H1 (cell line): ENCODE measurements around the gene SUSD1. TPM values are rescaled to one million over a fixed set of nuclear protein-coding genes. Genes with fewer than 3 reads are reported as not detected.

Source experiments
- CTCF ChIA-PET: fragments of 300-600 bp; sonication (Branson Sonifier 250); formaldehyde crosslinking; loops from one replicate; lab custom pipeline; 2021; ENCODE audit not compliant: partially characterized antibody; lab: Charles Lee
- POLR2A ChIA-PET: fragments of 300-600 bp; sonication (Branson Sonifier 250); formaldehyde crosslinking; loops from one replicate; lab custom pipeline; 2021; ENCODE audit warnings: inconsistent platforms; ENCODE audit not compliant: partially characterized antibody; lab: Charles Lee
- DNase-seq, 2 experiments: peaks; one replicate each; pipeline versions ENCODE4 v3.0.0 to v3.0.0-alpha.2; 2010 to 2022; ENCODE audit warnings: low spot score in 2 of 2, low read depth in 1 of 2, mixed read lengths in 1 of 2
- FAIRE-seq: peaks from 2 replicates; lab custom pipeline; 2011; peaks lifted over from hg19 to GRCh38; lab: Jason Lieb, UNC
- H2AFZ ChIP-seq: 2 replicates; pipeline ENCODE4 v1.8.1; 2012; ENCODE audit warnings: low read length, inconsistent platforms
- H2AK5ac ChIP-seq: 2 replicates; pipeline ENCODE4 v1.6.1; 2013; ENCODE audit warnings: low read depth, low read length
- H2BK120ac ChIP-seq: replicated peaks from 2 replicates; pipeline ENCODE3; 2013; ENCODE audit warnings: low read depth, low read length, inconsistent platforms
- H2BK12ac ChIP-seq: 2 replicates; pipeline ENCODE4 v1.6.1; 2013; ENCODE audit warnings: low read depth, low read length
- H2BK15ac ChIP-seq: 2 replicates; pipeline ENCODE4 v1.6.1; 2013; ENCODE audit warnings: low read length
- H2BK20ac ChIP-seq: 2 replicates; pipeline ENCODE4 v1.6.1; 2013; ENCODE audit warnings: low read length
- H2BK5ac ChIP-seq: 2 replicates; pipeline ENCODE4 v1.6.1; 2013; ENCODE audit warnings: low read depth, low read length
- H3K14ac ChIP-seq: 2 replicates; pipeline ENCODE4 v1.6.1; 2013; ENCODE audit warnings: inconsistent platforms; ENCODE audit not compliant: insufficient read length
- H3K18ac ChIP-seq: 2 replicates; pipeline ENCODE4 v1.6.1; 2013; ENCODE audit warnings: low read length; ENCODE audit errors: extremely low read depth
- H3K23ac ChIP-seq: 2 replicates; pipeline ENCODE4 v1.6.1; 2013; ENCODE audit warnings: inconsistent platforms; ENCODE audit not compliant: insufficient read length
- H3K23me2 ChIP-seq: 2 replicates; pipeline ENCODE4 v1.6.1; 2013; ENCODE audit warnings: low read depth, low read length
- H3K27ac ChIP-seq: 2 replicates; pipeline ENCODE4 v1.6.1; 2011; ENCODE audit warnings: low read depth, low read length, inconsistent platforms
- H3K27me3 ChIP-seq, 4 experiments: replicated peaks in 1 of 4; 1 replicate in 1 of 4; 2 replicates in 3 of 4; pipeline versions ENCODE4 v1.6.1 to v1.8.1; 2011 to 2013; ENCODE audit warnings: low read length in 3 of 4, mild to moderate bottlenecking in 3 of 4, inconsistent platforms in 2 of 4, mixed read lengths in 2 of 4, moderate library complexity in 1 of 4; ENCODE audit not compliant: control insufficient read depth in 3 of 4, insufficient read depth in 3 of 4; ENCODE audit errors: extremely low read depth in 1 of 4
- H3K36me3 ChIP-seq, 4 experiments: 2 replicates each; pipeline versions ENCODE4 v1.6.1 to v1.8.1; 2011 to 2013; ENCODE audit warnings: mild to moderate bottlenecking in 4 of 4, low read length in 3 of 4, moderate library complexity in 2 of 4, control low read depth in 1 of 4, inconsistent platforms in 1 of 4; ENCODE audit not compliant: insufficient read depth in 4 of 4, control insufficient read depth in 2 of 4
- H3K4ac ChIP-seq: replicated peaks from 2 replicates; pipeline ENCODE3; 2013; ENCODE audit warnings: low read length, low read depth, mixed read lengths, inconsistent platforms; ENCODE audit not compliant: insufficient read length
- H3K4me1 ChIP-seq, 4 experiments: replicated peaks in 1 of 4; 1 replicate in 1 of 4; 2 replicates in 3 of 4; pipeline versions ENCODE4 v1.6.1 to v1.8.1; 2011 to 2013; ENCODE audit warnings: low read length in 3 of 4, inconsistent platforms in 2 of 4, mixed read lengths in 1 of 4; ENCODE audit not compliant: insufficient read depth in 4 of 4, control insufficient read depth in 3 of 4
- H3K4me2 ChIP-seq, 2 experiments: 2 replicates each; pipeline versions ENCODE4 v1.6.1 to v1.8.1; 2011 to 2013; ENCODE audit warnings: low read depth in 2 of 2, low read length in 2 of 2, control low read depth in 1 of 2, inconsistent platforms in 1 of 2, mild to moderate bottlenecking in 1 of 2; ENCODE audit not compliant: insufficient read depth in 1 of 2
- H3K4me3 ChIP-seq, 4 experiments: fragments of 200-600, 300-600 bp in 1 of 4; sonication (generic), shearing (Covaris generic), sonication (Bioruptor Twin) in 1 of 4; 2 replicates each; pipeline versions ENCODE4 v1.5.1 to v1.8.1; 2011 to 2016; ENCODE audit warnings: low read length in 4 of 4, low read depth in 3 of 4, control low read depth in 2 of 4, inconsistent platforms in 2 of 4, mild to moderate bottlenecking in 2 of 4, mixed read lengths in 1 of 4, moderate library complexity in 1 of 4; ENCODE audit not compliant: insufficient read depth in 2 of 4; ENCODE audit errors: extremely low read depth in 1 of 4
- H3K56ac ChIP-seq: replicated peaks from 2 replicates; pipeline ENCODE3; 2013; ENCODE audit warnings: low read depth, mild to moderate bottlenecking, mixed read lengths, low read length, inconsistent platforms; ENCODE audit not compliant: insufficient read length
- H3K79me1 ChIP-seq: 2 replicates; pipeline ENCODE4 v1.6.1; 2013; ENCODE audit warnings: low read depth, low read length, control low read depth
- H3K79me2 ChIP-seq, 2 experiments: 2 replicates each; pipeline versions ENCODE4 v1.6.1 to v1.8.1; 2012 to 2013; ENCODE audit warnings: low read length in 2 of 2, mild to moderate bottlenecking in 2 of 2, inconsistent platforms in 1 of 2; ENCODE audit not compliant: insufficient read depth in 2 of 2, control insufficient read depth in 1 of 2
- H3K9ac ChIP-seq, 4 experiments: replicated peaks in 1 of 4; 1 replicate in 1 of 4; 2 replicates in 3 of 4; pipeline versions ENCODE4 v1.6.1 to v1.8.1; 2011 to 2013; ENCODE audit warnings: low read depth in 3 of 4, low read length in 3 of 4, control low read depth in 2 of 4, mild to moderate bottlenecking in 2 of 4, moderate library complexity in 2 of 4, inconsistent platforms in 1 of 4; ENCODE audit errors: extremely low read depth in 1 of 4
- H3K9me3 ChIP-seq, 2 experiments: 2 replicates each; pipeline versions ENCODE4 v1.6.1 to v1.8.1; 2012 to 2013; ENCODE audit warnings: mild to moderate bottlenecking in 2 of 2, moderate library complexity in 2 of 2, control low read depth in 1 of 2, inconsistent platforms in 1 of 2, low read depth in 1 of 2, low read length in 1 of 2, mixed read lengths in 1 of 2; ENCODE audit not compliant: insufficient read depth in 2 of 2
- H4K20me1 ChIP-seq, 2 experiments: replicated peaks in 1 of 2; 2 replicates each; pipeline versions ENCODE3 to v1.8.1; 2011 to 2013; ENCODE audit warnings: inconsistent platforms in 2 of 2, low read length in 2 of 2, mild to moderate bottlenecking in 1 of 2; ENCODE audit not compliant: insufficient read depth in 2 of 2, control insufficient read depth in 1 of 2
- H4K5ac ChIP-seq: 2 replicates; pipeline ENCODE4 v1.6.1; 2013; ENCODE audit warnings: low read length, low read depth, mixed read lengths, inconsistent platforms; ENCODE audit not compliant: insufficient read length
- H4K8ac ChIP-seq: 2 replicates; pipeline ENCODE4 v1.8.0; 2013; ENCODE audit warnings: mild to moderate bottlenecking, moderate library complexity, low read length, inconsistent platforms; ENCODE audit not compliant: insufficient read depth; ENCODE audit errors: extremely low read depth
- H4K91ac ChIP-seq: replicated peaks from 2 replicates; pipeline ENCODE3; 2013; ENCODE audit warnings: low read length, mixed read lengths, inconsistent platforms; ENCODE audit not compliant: insufficient read length
- CTCF ChIP-seq, 3 experiments: IDR thresholded peaks; 1 replicate in 2 of 3; 2 replicates in 1 of 3; pipeline versions ENCODE4 v1.5.1 to v1.6.1; 2011; ENCODE audit warnings: low read length in 3 of 3, mild to moderate bottlenecking in 3 of 3, inconsistent platforms in 2 of 3, low read depth in 1 of 3, moderate library complexity in 1 of 3; ENCODE audit not compliant: insufficient read depth in 1 of 3; ENCODE audit errors: control extremely low read depth in 1 of 3
- RAD21 ChIP-seq, 2 experiments: IDR thresholded peaks in 1 of 2; conservative IDR thresholded peaks in 1 of 2; 2 replicates each; pipeline ENCODE4 v1.6.1; 2011; ENCODE audit warnings: low read depth in 2 of 2, low read length in 2 of 2, improper control_type of control experiment in 1 of 2, inconsistent platforms in 1 of 2, mild to moderate bottlenecking in 1 of 2, moderate library complexity in 1 of 2
- SRF ChIP-seq: IDR thresholded peaks from 2 replicates; pipeline ENCODE4 v1.6.1; 2011; ENCODE audit warnings: mild to moderate bottlenecking, low read depth, low read length, moderate library complexity
- TEAD4 ChIP-seq: IDR thresholded peaks from 2 replicates; pipeline ENCODE4 v1.6.1; 2012; ENCODE audit warnings: low read depth, low read length, inconsistent platforms, mixed read lengths
- WGBS, 2 experiments: shearing (Covaris generic) in 1 of 2; methylation state at CpG; one replicate each; pipeline versions ENCODE4 v1.1.6 to v1.1.7; 2013 to 2015; ENCODE audit warnings: low lambda C conversion rate in 2 of 2, mixed read lengths in 2 of 2, inconsistent platforms in 1 of 2, low coverage in 1 of 2, missing lambda C conversion rate in 1 of 2; ENCODE audit not compliant: insufficient replicate concordance in 2 of 2, insufficient coverage in 1 of 2, insufficient read length in 1 of 2; ENCODE audit errors: extremely low coverage in 1 of 2, missing lambda C conversion rate in 1 of 2; 5-methylcytosine and 5-hydroxymethylcytosine counted together
- polyA plus RNA-seq, 7 experiments: library from polyadenylated mRNA; depleted of rRNA in 3 of 7; stranded (reverse) in 5 of 7; unstranded in 2 of 7; fragments of >200 nt in 5 of 7; fragments of 200-250 nt in 2 of 7; gene quantifications; 1 replicate in 5 of 7; 2 replicates in 1 of 7; 4 replicates in 1 of 7; pipeline versions ENCODE4 v1.2.1 to v1.2.3, GENCODE V29; 2011 to 2013; ENCODE audit warnings: missing spikeins in 2 of 7, mixed read lengths in 2 of 7
- total RNA-seq: library from RNA; stranded (reverse); fragmentation: NEBNext Ultra II Directional; extraction: Animal tissue kit (Norgen Biotek cat#: 25700); gene quantifications from 2 replicates; pipeline ENCODE4 v1.2.1, GENCODE V29; 2021

Gene SUSD1
- total and polyA plus RNA-seq, 2 of the 8 experiments (the other 6 are each of a cell fraction or from before 2014, with no cell fraction given) = 2.8 to 7.2 TPM

- Histone ChIP-seq H3K4me1 (peaks cover 0 to 2% (median under 1%) of the 10 kb centered on the region in 4 experiments; a peak in 1 of 7 replicates), H3K36me3 (no peaks in the 10 kb centered on the region), H3K27me3 (no peaks in the 10 kb centered on the region), H3K23ac (no peak overlapping the region), H2AK5ac (no peak overlapping the region), H3K79me1 (no peaks in the 10 kb centered on the region), H2BK20ac (no peak overlapping the region), H3K4ac (no peak overlapping the region), H4K8ac (no peak overlapping the region), H2AFZ (no peak overlapping the region), H3K27ac (no peak overlapping the region), H3K4me3 (no peak overlapping the region), H4K5ac (no peak overlapping the region), H2BK5ac (no peak overlapping the region), H4K20me1 (no peaks in the 10 kb centered on the region), H3K18ac (no peak overlapping the region), H2BK120ac (no peak overlapping the region), H3K79me2 (no peaks in the 10 kb centered on the region), H2BK12ac (0 out of 2 replicates have a peak overlapping the region, but pooled peaks have one; percentile 12), H3K23me2 (no peaks in the 10 kb centered on the region), H3K9me3 (no peaks in the 10 kb centered on the region), H3K56ac (no peak overlapping the region), H4K91ac (no peak overlapping the region), H3K14ac (no peak overlapping the region), H3K9ac (no peak overlapping the region), H3K4me2 (no peak overlapping the region), H2BK15ac (no peak overlapping the region)
- CTCF ChIA-PET = interaction anchor here (0.6 to 8.8 kb wide), 49 partner anchors 8 to 974 kb away, joined by 3 to 118 read pairs (median 4); partner anchors contain the start of gene PTGR1
- 0 out of 2 replicates have a peak, but pooled peaks have one; percentile 3 for TF ChIP-seq TEAD4
- TF ChIP-seq RAD21 (IDR thresholded peaks at IDR 0.05 in 1 of 2, conservative IDR thresholded peaks at IDR 0.05 in 1 of 2; ENCODE audit: low read depth in 2 of 2, low read length in 2 of 2) = peak; percentile 91 to 92
- no peak for TF ChIP-seq SRF
- peak in 2 of 3 experiments; percentile 73 to 89; a peak in 3 of 4 replicates for TF ChIP-seq CTCF (IDR thresholded peaks at IDR 0.05; ENCODE audit: control extremely low read depth in 1 of 3, insufficient read depth in 1 of 3, low read depth in 1 of 3, low read length in 3 of 3)
- WGBS, 2 experiments = 87% methylated on average over 11 of the region's 11 CpGs; no CpG with 5 or more reads in 1 of the 2 experiments
- FAIRE-seq (peak; percentile 55), DNase-seq (peak in 1 of 2 experiments; percentile 64)
- POLR2A ChIA-PET = interaction anchor here (2.0 kb wide), 1 partner anchor 315 kb away, joined by 5 read pairs; no protein-coding TSS in a partner anchor
These were observed 100.7 kb downstream of the SUSD1 start for GRCh38 chr9:112074250-112075008.
